SK-N-MC (cell line): ENCODE measurements around the gene WFDC1.

Source experiments
- EZH2 ChIP-seq: fragments of 200-600 bp; sonication (generic); IDR thresholded peaks from one replicate; pipeline ENCODE4 v1.6.1; 2017; ENCODE audit warnings: antibody characterized with exemption
- POLR2AphosphoS5 ChIP-seq: IDR thresholded peaks from 2 replicates; pipeline ENCODE4 v1.6.1; 2012; ENCODE audit warnings: mild to moderate bottlenecking, low read depth, low read length, borderline replicate concordance

GRCh38 chr16:84360170-84360569 is 65.5 kb downstream of the WFDC1 start:
- no peak for TF ChIP-seq EZH2
- no peak for TF ChIP-seq POLR2AphosphoS5
